ENCODE results near the gene UNC5B.

GRCh38 chr10:71184421-71184820 is 27.9 kb upstream of the UNC5B start:
- TF ChIP-seq CTCF (IDR thresholded peaks at IDR 0.05), result no peak
- TF ChIP-seq POLR2A (IDR thresholded peaks at IDR 0.05), result no peak

Measured in thyroid gland (tissue), 4 donors.